HepG2 (cell line): Measurements from ENCODE around the gene ATXN7L2. TPM values are rescaled to one million over a fixed set of nuclear protein-coding genes. Genes with fewer than 3 reads are reported as not detected.

Experiments
- ARNTL ChIP-seq: sonication (generic); formaldehyde crosslinking; IDR thresholded peaks from 2 replicates; pipeline ENCODE4 v1.4.0; 2020; ENCODE audit warnings: mild to moderate bottlenecking, missing genetic modification reagents
- KAT7 ChIP-seq: IDR thresholded peaks from 2 replicates; pipeline ENCODE4 v1.6.1; 2018; ENCODE audit warnings: borderline replicate concordance, missing compliant biosample characterization
- KLF15 ChIP-seq: sonication (generic); formaldehyde crosslinking; IDR thresholded peaks from 2 replicates; pipeline ENCODE4 v1.8.1; 2023; ENCODE audit warnings: borderline replicate concordance, mild to moderate bottlenecking, inconsistent platforms, missing genetic modification reagents, mixed read lengths
- MATR3 ChIP-seq: sonication (generic); formaldehyde crosslinking; IDR thresholded peaks from 2 replicates; pipeline ENCODE4 v1.4.0; 2020; ENCODE audit warnings: missing genetic modification reagents
- polyA plus RNA-seq, 8 experiments: library from polyadenylated mRNA; depleted of rRNA in 3 of 8; stranded (reverse) in 7 of 8; unstranded in 1 of 8; fragments of >200 nt; fragmentation: Illumina TruSeq in 4 of 8; extraction: Trizol in 4 of 8; gene quantifications; 2 replicates each; pipeline versions ENCODE4 v1.2.1 to v1.2.3, GENCODE V29; 2011 to 2016; ENCODE audit warnings: low read depth in 4 of 8, missing spikeins in 1 of 8, mixed read lengths in 1 of 8; ENCODE audit not compliant: insufficient read depth in 1 of 8
- total RNA-seq, 5 experiments: library from RNA; depleted of rRNA; stranded (reverse); fragments of >200 nt; fragmentation: Illumina TruSeq; extraction: Trizol; gene quantifications; 2 replicates each; pipeline ENCODE4 v1.2.3, GENCODE V29; 2016; ENCODE audit warnings: low read depth in 1 of 5
- TF ChIP-seq, protein P1 (sequence below): sonication (generic); formaldehyde crosslinking; IDR thresholded peaks from 2 replicates; pipeline ENCODE4 v1.4.0; 2020; ENCODE audit warnings: missing genetic modification reagents, borderline replicate concordance
- TF ChIP-seq, protein P2 (sequence below): sonication (generic); formaldehyde crosslinking; IDR thresholded peaks from 2 replicates; pipeline ENCODE4 v1.8.1; 2023; ENCODE audit warnings: missing genetic modification reagents, inconsistent platforms, borderline replicate concordance
- TF ChIP-seq, protein P3 (sequence below): fragments of 450-650 bp; IDR thresholded peaks from 2 replicates; pipeline ENCODE4 v1.6.1; 2017
- TF ChIP-seq, protein P4 (sequence below): IDR thresholded peaks from 2 replicates; pipeline ENCODE4 v1.6.1; 2016; ENCODE audit warnings: mild to moderate bottlenecking, missing biosample characterization, missing genetic modification reagents
- TF ChIP-seq, protein P5 (sequence below): sonication (generic); formaldehyde crosslinking; IDR thresholded peaks from 2 replicates; pipeline ENCODE4 v1.9.0; 2021; ENCODE audit warnings: missing genetic modification reagents, borderline replicate concordance
- TF ChIP-seq, protein P6 (sequence below): IDR thresholded peaks from 2 replicates; pipeline ENCODE4 v1.6.1; 2016
- TF ChIP-seq, protein P7 (sequence below): sonication (generic); formaldehyde crosslinking; IDR thresholded peaks from 2 replicates; pipeline ENCODE4 v1.4.0; 2020; ENCODE audit warnings: missing genetic modification reagents, borderline replicate concordance
- TF ChIP-seq, protein P8 (sequence below): sonication (generic); formaldehyde crosslinking; IDR thresholded peaks from 2 replicates; pipeline ENCODE4 v1.4.0; 2020; ENCODE audit warnings: missing genetic modification reagents

The ATXN7L2 gene
- total and polyA plus RNA-seq, 2 of the 13 experiments (the other 11 are each of a cell fraction or from before 2014, with no cell fraction given), result 2.7 to 2.8 TPM

DNA sequence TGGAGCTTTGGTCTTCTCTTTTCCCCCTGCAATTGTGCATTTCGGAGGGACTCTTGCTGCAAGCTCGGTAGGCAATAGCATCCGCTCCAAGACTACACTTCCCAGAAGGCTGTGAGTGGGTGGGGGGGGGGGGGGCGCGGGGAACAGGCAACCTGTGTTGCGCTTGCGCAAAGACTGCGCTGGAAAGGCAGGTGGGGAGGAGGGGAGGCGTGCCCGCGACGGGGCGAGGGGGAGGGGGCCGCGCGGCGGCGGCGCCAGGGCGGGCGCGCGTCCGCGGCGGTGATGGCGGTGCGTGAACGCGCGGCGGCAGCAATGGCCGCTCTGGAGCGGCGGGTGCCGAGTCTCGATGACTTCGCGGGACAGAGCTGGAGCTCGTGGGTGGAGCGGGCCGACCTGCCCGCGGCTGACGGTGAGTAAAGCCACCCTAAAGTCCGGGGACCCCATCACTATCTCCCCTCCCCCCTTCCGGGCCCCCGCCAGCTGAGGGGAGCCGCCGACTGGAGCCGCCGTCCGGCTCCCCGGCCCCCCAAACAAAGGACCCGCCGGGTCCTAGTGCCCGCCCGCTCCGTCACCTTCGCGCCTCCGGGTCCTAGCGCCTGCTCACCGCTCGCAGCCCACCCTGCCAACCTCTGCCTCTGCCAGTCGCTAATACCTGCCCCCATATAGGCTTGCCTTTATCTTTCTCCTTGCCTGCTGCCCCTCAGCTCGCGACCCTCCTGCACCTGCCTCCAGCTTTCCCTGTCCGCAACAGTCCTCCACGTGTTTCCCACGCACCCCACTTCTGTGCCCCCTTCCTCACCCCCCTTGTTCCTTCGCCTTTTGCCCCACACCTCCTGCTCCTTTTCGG, at the start of gene ATXN7L2 (continued):
- TF ChIP-seq, protein P1, sequence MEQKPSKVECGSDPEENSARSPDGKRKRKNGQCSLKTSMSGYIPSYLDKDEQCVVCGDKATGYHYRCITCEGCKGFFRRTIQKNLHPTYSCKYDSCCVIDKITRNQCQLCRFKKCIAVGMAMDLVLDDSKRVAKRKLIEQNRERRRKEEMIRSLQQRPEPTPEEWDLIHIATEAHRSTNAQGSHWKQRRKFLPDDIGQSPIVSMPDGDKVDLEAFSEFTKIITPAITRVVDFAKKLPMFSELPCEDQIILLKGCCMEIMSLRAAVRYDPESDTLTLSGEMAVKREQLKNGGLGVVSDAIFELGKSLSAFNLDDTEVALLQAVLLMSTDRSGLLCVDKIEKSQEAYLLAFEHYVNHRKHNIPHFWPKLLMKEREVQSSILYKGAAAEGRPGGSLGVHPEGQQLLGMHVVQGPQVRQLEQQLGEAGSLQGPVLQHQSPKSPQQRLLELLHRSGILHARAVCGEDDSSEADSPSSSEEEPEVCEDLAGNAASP (CRISPR knock-in tag), result 0 out of 2 replicates have a peak, but pooled peaks have one; percentile 42
- TF ChIP-seq KAT7 (peak; percentile 79; the same call in 1 of the 2 replicates), ARNTL (CRISPR knock-in tag) (no peak), MATR3 (no peak), KLF15 (no peak; the same call in 1 of the 2 replicates)
- TF ChIP-seq, protein P2, sequence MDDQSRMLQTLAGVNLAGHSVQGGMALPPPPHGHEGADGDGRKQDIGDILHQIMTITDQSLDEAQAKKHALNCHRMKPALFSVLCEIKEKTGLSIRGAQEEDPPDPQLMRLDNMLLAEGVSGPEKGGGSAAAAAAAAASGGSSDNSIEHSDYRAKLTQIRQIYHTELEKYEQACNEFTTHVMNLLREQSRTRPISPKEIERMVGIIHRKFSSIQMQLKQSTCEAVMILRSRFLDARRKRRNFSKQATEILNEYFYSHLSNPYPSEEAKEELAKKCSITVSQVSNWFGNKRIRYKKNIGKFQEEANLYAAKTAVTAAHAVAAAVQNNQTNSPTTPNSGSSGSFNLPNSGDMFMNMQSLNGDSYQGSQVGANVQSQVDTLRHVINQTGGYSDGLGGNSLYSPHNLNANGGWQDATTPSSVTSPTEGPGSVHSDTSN (CRISPR knock-in tag), result no peak
- TF ChIP-seq, protein P3, sequence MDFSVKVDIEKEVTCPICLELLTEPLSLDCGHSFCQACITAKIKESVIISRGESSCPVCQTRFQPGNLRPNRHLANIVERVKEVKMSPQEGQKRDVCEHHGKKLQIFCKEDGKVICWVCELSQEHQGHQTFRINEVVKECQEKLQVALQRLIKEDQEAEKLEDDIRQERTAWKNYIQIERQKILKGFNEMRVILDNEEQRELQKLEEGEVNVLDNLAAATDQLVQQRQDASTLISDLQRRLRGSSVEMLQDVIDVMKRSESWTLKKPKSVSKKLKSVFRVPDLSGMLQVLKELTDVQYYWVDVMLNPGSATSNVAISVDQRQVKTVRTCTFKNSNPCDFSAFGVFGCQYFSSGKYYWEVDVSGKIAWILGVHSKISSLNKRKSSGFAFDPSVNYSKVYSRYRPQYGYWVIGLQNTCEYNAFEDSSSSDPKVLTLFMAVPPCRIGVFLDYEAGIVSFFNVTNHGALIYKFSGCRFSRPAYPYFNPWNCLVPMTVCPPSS, result no peak
- TF ChIP-seq, protein P4, sequence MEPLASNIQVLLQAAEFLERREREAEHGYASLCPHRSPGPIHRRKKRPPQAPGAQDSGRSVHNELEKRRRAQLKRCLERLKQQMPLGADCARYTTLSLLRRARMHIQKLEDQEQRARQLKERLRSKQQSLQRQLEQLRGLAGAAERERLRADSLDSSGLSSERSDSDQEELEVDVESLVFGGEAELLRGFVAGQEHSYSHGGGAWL, result peak; percentile 81
- TF ChIP-seq, protein P5, sequence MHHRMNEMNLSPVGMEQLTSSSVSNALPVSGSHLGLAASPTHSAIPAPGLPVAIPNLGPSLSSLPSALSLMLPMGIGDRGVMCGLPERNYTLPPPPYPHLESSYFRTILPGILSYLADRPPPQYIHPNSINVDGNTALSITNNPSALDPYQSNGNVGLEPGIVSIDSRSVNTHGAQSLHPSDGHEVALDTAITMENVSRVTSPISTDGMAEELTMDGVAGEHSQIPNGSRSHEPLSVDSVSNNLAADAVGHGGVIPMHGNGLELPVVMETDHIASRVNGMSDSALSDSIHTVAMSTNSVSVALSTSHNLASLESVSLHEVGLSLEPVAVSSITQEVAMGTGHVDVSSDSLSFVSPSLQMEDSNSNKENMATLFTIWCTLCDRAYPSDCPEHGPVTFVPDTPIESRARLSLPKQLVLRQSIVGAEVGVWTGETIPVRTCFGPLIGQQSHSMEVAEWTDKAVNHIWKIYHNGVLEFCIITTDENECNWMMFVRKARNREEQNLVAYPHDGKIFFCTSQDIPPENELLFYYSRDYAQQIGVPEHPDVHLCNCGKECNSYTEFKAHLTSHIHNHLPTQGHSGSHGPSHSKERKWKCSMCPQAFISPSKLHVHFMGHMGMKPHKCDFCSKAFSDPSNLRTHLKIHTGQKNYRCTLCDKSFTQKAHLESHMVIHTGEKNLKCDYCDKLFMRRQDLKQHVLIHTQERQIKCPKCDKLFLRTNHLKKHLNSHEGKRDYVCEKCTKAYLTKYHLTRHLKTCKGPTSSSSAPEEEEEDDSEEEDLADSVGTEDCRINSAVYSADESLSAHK (CRISPR knock-in tag), result no peak
- TF ChIP-seq, protein P6, sequence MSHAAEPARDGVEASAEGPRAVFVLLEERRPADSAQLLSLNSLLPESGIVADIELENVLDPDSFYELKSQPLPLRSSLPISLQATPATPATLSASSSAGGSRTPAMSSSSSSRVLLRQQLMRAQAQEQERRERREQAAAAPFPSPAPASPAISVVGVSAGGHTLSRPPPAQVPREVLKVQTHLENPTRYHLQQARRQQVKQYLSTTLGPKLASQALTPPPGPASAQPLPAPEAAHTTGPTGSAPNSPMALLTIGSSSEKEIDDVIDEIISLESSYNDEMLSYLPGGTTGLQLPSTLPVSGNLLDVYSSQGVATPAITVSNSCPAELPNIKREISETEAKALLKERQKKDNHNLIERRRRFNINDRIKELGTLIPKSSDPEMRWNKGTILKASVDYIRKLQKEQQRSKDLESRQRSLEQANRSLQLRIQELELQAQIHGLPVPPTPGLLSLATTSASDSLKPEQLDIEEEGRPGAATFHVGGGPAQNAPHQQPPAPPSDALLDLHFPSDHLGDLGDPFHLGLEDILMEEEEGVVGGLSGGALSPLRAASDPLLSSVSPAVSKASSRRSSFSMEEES (CRISPR knock-in tag), result 0 out of 2 replicates have a peak, but pooled peaks have one; percentile 19
- TF ChIP-seq, protein P7, sequence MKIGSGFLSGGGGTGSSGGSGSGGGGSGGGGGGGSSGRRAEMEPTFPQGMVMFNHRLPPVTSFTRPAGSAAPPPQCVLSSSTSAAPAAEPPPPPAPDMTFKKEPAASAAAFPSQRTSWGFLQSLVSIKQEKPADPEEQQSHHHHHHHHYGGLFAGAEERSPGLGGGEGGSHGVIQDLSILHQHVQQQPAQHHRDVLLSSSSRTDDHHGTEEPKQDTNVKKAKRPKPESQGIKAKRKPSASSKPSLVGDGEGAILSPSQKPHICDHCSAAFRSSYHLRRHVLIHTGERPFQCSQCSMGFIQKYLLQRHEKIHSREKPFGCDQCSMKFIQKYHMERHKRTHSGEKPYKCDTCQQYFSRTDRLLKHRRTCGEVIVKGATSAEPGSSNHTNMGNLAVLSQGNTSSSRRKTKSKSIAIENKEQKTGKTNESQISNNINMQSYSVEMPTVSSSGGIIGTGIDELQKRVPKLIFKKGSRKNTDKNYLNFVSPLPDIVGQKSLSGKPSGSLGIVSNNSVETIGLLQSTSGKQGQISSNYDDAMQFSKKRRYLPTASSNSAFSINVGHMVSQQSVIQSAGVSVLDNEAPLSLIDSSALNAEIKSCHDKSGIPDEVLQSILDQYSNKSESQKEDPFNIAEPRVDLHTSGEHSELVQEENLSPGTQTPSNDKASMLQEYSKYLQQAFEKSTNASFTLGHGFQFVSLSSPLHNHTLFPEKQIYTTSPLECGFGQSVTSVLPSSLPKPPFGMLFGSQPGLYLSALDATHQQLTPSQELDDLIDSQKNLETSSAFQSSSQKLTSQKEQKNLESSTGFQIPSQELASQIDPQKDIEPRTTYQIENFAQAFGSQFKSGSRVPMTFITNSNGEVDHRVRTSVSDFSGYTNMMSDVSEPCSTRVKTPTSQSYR (CRISPR knock-in tag), result peak; percentile 63
- TF ChIP-seq, protein P8, sequence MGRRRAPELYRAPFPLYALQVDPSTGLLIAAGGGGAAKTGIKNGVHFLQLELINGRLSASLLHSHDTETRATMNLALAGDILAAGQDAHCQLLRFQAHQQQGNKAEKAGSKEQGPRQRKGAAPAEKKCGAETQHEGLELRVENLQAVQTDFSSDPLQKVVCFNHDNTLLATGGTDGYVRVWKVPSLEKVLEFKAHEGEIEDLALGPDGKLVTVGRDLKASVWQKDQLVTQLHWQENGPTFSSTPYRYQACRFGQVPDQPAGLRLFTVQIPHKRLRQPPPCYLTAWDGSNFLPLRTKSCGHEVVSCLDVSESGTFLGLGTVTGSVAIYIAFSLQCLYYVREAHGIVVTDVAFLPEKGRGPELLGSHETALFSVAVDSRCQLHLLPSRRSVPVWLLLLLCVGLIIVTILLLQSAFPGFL, result no peak
